ENCODE measurements around the gene PRX. TPM values are rescaled to one million over a fixed set of nuclear protein-coding genes. Genes with fewer than 3 reads are reported as not detected.

PRX gene
- total RNA-seq, 1 donor from 2014 or later, result 3.3 TPM

- no peak for DNase-seq
- intact Hi-C loops (cut with micrococcal nuclease), result no loop called here
- Histone ChIP-seq H3K27me3 (ENCODE audit: low read depth) (no peaks in the 10 kb centered on the region), H3K4me1 (peaks cover 19% of the 10 kb centered on the region), H3K4me3 (no peak overlapping the region), H3K36me3 (peaks cover 7% of the 10 kb centered on the region), H3K27ac (replicated peaks) (no peak overlapping the region), H3K9me3 (replicated peaks) (no peaks in the 10 kb centered on the region)
- TF ChIP-seq CTCF (IDR thresholded peaks at IDR 0.05; ENCODE audit: borderline replicate concordance), result no peak
Observed at GRCh38 chr19:40362160-40362559, 51.0 kb downstream of the PRX start.

GRCh38 chr19:40360708-40361241 lies 52.4 kb downstream of the PRX start:
- Histone ChIP-seq H3K36me3 (no peaks in the 10 kb centered on the region), H3K4me1 (peaks cover 9% of the 10 kb centered on the region), H3K27ac (replicated peaks) (no peak overlapping the region), H3K9me3 (replicated peaks) (no peaks in the 10 kb centered on the region), H3K4me3 (no peak overlapping the region), H3K27me3 (ENCODE audit: low read depth) (no peaks in the 10 kb centered on the region)
- TF ChIP-seq CTCF (IDR thresholded peaks at IDR 0.05; ENCODE audit: borderline replicate concordance), result no peak
- DNase-seq, result no peak
- intact Hi-C loops (cut with micrococcal nuclease), result no loop called here

- no peak overlapping the region for H3K27ac ChIP-seq (replicated peaks)
- intact Hi-C loops (cut with micrococcal nuclease), result no loop called here
- no peak overlapping the region for H3K4me3 ChIP-seq
- no peaks in the 10 kb centered on the region for H3K36me3 ChIP-seq
- no peak for TF ChIP-seq CTCF (IDR thresholded peaks at IDR 0.05; ENCODE audit: borderline replicate concordance)
- H3K9me3 ChIP-seq (replicated peaks), result no peaks in the 10 kb centered on the region
- DNase-seq, result no peak
- peaks cover 3% of the 10 kb centered on the region for H3K4me1 ChIP-seq
- no peaks in the 10 kb centered on the region for H3K27me3 ChIP-seq (ENCODE audit: low read depth)
Observed at GRCh38 chr19:40360020-40360707, 53.0 kb downstream of the PRX start.

- no peaks in the 10 kb centered on the region for H3K27me3 ChIP-seq (ENCODE audit: low read depth)
- DNase-seq, result no peak
- H3K4me3 ChIP-seq, result no peak overlapping the region
- H3K4me1 ChIP-seq, result no peaks in the 10 kb centered on the region
- intact Hi-C loops (cut with micrococcal nuclease), result no loop called here
- no peak overlapping the region for H3K27ac ChIP-seq (replicated peaks)
- H3K9me3 ChIP-seq (replicated peaks), result no peaks in the 10 kb centered on the region
- TF ChIP-seq CTCF (IDR thresholded peaks at IDR 0.05; ENCODE audit: borderline replicate concordance), result no peak
- H3K36me3 ChIP-seq, result peaks cover 11% of the 10 kb centered on the region
Observed at GRCh38 chr19:40358773-40359172, 54.4 kb downstream of the PRX start.

GRCh38 chr19:40357640-40358039 lies 55.5 kb downstream of the PRX start:
- Histone ChIP-seq H3K4me1 (no peaks in the 10 kb centered on the region), H3K9me3 (replicated peaks) (no peaks in the 10 kb centered on the region), H3K36me3 (peaks cover 11% of the 10 kb centered on the region), H3K27me3 (ENCODE audit: low read depth) (no peaks in the 10 kb centered on the region), H3K27ac (replicated peaks) (no peak overlapping the region), H3K4me3 (no peak overlapping the region)
- intact Hi-C loops (cut with micrococcal nuclease), result no loop called here
- TF ChIP-seq CTCF (IDR thresholded peaks at IDR 0.05; ENCODE audit: borderline replicate concordance), result no peak
- no peak for DNase-seq
